ENCODE measurements around the gene MAPK7.

The MAPK7 gene

DNA sequence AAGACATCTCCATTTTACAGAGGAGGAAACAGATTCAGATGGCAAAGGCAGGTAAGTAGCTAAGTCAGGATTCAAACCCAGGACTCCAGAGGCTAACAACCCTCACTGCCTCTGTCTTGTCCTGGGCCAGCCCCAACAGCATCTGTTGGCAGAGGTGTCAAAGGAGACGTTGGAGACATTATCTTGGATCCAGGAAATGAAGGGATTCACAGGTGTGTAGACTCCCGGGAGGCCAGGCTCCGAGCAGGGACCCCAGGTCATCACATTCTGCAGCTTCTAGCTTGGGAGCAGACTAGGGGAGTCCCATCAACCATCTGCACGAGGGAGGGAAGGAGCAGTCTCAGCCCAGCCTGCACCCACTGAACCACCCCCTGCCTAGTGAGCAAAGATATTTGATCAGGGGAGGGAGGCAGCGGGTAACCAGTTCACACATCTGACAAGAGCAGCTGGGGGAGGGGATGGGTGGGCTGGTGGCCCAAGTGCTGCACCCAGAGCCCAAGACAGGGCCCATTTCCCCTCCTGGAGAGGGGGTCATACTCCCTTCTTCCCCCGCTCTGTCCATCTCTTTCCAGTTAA lies 14.8 kb upstream of the MAPK7 start:
- no peak for DNase-seq (ENCODE audit: low spot score)

DNA sequence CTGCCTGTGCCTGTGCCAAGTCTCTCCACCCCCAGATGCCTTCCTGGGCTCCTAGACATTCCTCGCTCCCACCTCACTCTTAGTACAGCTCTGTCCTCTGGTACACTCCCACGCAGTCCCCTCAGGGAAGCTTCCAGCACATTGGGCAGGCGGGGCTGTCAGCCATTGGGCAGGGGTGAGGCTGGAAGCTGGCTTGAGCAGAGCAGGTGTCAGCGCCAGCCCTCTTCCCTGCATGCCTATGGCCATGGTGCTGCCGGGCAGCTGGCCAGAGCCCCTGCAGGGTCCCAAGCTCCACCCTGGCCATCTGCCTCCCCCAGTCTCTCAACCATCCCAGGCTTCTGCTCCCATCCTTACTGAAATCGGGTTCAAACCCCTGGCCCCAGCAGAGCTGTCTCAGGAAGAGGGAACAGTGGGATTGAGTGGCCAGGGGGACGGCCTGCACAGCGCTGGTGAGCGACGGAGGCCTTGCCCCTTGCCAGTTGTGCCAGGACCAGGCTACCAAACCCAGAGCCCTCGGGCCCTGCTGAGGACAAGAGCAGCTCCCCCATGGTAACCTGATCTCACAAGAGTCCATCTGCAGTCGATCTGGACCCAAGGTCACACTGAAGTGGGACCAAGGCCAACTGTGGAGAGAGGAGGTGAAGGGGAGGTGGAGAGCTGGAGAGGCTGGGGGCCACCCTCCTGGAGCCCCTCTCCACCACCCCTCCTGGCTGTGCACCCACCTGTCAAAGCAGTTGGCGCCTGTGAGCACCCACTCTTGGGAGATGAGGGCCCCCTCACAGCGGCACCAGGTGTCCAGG lies 13.4 kb upstream of the MAPK7 start:
- DNase-seq (ENCODE audit: low spot score), result no peak

DNA sequence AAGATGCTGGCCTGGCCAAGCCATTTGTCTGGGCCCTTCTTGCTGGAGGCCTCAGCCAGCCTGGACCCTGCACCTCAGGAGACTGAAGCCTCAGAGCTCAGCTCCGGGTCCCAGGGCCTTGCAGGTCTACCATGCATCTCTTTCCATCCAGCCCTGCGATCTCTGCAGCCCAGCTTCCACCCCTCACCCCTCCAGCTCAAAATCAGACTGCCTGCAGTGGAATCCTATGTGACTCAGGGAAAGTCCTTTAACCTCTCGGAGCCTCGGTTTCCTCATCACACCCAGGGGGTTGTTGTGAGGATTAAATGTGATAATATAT lies 12.8 kb upstream of the MAPK7 start:
- DNase-seq (ENCODE audit: low spot score), result no peak

DNA sequence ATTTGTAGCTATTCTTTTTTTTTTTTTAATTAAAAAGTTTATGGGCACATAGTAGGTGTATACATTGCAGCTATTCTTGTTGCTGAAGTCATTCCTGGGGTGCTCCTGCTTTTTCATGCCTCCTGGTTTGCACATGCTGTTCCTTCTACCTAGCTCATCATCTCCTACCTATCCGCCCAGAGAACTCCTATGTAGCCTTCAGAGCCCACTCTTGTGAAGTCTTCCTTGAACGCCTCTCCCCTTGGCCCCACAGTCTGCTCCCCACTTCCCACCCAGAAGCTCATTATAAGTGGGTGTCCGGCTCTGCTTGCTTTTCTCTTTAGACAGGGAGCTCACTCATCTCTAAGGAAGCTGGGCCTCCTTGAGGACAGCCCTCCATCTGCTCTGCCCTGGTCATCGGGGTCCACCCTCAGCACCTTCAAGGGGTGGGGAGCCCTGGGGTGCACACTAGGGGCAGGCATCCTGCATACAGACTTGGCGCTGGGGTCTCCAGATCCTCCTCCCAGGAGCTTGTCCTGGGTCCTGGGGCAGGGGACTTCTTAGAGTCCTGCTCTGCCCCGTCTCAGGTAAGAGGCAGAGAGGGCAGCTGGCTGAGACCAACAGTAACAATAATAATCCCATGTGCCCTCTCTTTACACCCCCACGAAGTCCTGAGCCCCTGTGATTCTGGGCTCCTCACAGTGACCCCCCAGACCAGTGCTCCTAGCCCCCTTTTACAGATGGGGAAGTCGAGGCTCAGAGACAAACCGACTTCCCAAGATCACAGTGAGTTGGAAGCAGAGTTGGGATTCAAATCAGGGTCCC lies 12.3 kb upstream of the MAPK7 start:
- DNase-seq (ENCODE audit: low spot score), result no peak

DNA sequence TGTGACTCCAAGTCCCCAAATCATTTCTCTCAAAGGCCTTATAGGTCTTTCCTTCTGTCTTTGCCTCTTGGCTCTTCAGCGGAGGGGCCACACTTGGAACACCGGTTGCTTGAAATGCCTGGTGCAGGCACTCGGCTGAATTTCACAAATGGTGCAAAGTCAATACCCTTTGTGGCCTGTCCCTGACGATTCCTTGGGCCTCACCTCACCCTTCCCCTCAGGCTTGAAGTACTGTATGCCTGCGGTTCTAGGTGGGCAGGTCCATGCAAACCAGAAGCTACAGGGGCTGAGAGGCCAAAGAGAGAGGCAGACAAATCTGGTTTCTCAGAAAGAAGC lies 11.7 kb upstream of the MAPK7 start:
- DNase-seq (ENCODE audit: low spot score), result no peak

DNA sequence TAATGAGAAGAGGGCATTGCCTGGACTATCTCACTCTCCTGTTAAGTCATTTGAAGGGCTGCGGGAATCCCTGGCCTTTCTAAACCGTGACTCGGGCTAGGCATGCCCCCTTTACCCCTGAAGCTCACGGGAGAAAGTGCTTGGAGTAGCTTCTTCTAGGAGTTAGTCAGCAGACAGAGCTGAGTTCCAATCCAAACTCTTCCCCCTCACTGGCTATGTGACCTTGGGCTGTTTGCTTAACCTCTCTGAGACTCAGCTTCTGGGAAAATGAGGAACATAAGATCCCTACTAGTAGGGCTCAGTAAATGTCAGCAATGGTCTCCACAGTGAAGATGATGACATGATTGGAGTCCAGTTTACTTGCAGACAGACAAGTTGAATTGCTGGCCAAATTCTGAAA lies 10.1 kb upstream of the MAPK7 start:
- DNase-seq (ENCODE audit: low spot score), result no peak

DNA sequence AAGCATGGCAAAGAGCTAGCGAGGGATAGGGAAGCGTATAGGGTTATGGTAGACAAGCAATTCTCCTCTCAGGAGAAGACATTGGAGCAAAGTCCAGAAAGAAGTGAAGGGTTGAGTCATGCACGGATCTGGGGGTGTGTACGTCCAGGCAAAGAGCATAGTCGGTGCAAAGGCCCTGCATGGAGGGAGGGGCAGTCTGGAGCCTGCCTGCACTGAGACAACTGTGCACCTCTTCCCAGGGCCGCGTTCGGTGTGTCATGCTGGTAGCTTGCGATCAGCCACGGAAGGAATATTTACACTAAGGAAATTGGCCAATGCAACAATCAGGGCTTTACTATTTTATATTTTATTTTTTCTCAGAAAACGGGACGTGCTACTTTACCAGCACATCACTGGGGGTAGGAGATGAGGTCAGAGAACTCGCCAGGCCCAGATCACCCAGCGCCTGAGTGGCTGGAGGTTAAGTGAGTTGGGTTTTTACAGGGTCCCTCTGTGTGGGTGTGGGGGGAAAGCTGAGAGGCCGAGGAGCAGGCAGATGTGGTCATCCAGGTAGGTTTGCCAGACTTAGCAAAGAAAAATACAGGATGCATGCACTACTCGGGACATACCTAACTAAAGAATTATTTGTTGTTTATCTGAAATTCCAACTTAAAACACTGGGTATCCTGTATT lies 9.1 kb upstream of the MAPK7 start:
- DNase-seq (ENCODE audit: low spot score), result no peak

DNA sequence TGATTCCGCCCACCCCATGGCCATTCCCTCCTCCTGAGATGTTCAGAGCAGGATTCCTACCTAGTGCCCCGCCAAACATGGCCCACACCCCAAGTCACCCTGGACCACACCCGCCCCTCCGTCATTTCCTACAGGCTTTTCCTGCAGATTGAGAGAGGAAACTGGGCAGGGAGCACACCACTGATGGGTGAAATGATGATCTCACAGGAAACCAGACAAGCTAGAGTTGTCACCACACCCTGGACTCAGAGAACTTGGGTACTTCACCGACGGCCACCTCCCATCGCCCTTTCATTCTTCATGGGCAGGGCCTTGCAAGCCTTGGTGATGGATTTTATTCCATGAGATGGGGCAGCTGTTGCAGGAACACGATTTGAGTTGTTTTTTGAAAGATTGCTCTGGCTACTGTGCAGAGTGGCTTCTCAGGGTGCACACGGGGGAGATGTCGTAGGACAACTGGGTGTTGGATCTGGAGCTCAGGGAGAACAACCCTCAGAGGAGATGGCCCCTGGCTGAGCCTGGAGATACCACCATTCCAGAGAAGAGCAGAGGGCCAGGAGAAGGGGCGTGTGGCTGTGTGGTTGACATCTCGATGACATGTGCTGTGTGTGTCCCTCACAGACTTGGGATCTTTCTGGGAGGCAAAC lies 8.3 kb upstream of the MAPK7 start:
- DNase-seq (ENCODE audit: low spot score), result no peak

DNA sequence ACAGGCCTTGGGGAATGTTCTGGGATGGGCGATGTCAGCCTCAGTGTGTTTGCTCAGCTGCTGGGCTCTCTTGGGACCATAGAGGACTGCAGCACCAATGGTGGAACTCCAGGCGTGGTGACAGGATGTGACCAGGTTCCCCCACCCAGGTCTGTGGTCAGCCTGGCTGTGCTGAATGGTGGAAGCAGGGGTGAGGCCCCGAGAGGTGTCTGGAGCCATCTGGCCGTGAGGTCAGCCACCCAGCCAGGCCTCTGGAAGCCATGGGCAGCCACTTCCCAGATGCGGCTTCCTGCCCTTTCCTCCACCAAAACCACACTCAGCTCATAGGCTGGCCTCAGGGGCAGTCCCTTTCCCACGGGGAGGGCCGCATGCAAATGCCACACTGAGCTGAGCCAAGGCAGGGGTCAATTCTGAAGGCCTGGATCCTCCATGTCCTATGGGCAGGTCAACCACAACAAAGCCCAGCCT lies 7.8 kb upstream of the MAPK7 start:
- no peak for DNase-seq (ENCODE audit: low spot score)

DNA sequence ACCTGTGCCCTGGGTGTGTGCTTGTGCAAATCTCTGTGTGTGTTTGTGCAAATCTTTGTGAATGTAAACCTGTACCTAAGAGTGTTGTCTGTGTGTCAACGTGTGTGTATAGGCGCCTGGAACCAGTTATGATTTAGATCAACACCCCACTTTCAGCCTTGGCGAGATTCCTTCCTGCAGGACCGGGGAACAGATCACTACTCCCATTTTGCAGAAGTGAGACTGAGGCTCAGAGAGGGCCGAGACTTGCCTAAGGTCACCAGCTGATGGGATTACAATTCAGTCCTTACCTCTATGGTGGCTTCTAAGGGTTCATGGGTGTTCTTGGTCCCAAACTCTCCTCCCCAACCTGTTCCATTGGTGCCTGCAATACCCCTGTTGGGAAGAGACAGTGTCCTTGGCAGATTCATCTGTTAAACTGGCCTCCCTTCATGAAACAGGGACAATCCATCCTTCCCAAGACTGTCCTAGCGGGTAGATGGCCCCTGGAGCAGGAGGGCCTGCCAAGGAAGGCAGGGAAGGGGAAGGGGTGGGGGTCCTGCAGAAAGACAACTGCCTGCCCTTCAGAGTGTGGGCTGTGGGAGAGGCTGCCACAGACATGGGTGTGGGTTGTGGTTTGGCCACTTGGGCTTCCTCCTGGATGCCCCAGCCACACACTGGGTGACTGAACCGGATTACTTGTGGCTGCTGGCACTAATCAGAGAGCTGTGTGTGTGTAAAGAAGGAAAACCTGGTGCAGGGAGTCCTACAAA lies 6.9 kb upstream of the MAPK7 start:
- DNase-seq (ENCODE audit: low spot score), result no peak

DNA sequence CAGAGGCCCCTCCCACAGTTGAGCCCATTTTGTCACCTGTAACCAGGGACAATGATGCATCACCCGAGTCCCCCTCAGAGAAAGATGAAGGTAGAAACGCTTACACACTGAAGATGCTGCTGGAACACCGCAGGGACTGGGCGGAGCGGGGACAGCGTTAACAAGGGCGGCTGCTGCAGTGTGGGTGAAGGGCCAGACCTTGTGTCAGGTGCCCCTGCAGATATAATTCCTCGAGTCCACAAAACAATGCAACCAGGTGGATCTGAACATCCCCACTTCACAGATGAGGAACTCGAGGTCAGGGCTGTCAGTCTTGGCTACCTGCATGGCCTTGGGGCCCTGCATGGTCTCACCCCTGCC lies 6.3 kb upstream of the MAPK7 start:
- no peak for DNase-seq (ENCODE audit: low spot score)

DNA sequence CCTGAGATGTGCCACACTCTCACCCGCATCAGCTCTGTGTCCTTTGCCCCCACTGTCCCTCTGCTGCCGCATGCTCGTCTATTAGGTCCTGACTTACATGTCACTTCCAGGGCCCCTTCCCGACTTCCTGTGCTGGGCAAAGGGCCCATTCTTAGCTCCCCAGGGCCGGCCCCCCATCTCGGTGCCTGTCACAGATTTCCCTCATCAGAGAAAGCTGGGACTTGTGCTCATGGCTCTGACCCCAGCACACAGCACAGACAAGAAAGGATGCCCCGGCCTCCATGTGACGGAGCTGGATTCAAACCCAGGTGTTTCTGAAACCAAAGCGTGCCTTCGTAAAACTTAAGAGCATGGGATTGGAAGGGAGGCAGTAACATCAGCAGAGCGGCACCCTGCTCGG lies 5.9 kb upstream of the MAPK7 start:
- DNase-seq (ENCODE audit: low spot score), result no peak

DNA sequence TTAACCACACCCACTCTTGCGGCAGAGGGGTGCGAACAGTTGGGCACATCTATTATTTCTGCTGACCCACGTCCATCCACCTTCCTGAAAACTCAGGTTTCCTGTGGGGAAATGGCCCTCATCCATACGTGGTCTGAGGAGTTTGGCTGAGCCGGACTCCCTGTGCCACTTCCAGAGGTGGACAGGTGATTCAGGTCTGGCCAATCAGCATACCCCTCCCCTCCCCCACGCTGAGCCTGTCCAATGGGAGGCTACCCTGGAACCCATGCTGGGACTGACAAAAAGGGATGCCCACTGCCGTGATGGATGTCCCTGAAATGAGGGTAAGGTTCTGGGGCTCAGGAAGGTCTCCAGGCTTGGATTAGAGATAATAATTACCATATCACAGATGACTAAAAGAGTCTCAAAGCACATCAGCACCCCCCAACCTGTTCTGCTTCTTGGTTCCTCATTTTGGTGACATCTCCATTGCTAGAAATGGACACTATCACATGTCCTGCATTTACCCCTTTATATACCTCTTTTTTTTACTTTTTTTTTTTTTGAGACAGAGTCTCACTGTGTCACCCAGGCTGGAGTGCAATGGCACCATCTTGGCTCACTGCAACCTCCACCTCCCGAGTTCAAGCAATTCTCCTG lies 5.3 kb upstream of the MAPK7 start:
- DNase-seq (ENCODE audit: low spot score), result no peak

DNA sequence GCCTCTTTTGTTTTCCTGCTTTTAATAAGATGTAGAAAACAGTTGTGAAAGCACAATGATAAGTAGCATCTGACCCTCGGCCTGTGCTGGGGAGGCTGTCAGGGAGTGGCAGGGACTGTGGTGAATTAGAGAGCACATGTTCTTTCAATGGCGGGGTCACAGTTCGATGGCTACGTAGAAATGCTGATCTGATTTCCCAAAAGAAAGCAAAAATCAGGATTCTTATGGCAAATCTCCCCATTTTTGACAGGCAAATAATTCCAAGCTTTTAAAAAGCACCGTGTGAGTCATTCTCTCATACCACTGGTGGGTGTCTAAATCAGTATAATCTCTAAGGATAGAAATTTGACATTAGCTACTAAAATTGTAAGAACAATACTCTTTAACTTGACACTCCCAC lies 4.2 kb upstream of the MAPK7 start:
- no peak for DNase-seq (ENCODE audit: low spot score)

DNA sequence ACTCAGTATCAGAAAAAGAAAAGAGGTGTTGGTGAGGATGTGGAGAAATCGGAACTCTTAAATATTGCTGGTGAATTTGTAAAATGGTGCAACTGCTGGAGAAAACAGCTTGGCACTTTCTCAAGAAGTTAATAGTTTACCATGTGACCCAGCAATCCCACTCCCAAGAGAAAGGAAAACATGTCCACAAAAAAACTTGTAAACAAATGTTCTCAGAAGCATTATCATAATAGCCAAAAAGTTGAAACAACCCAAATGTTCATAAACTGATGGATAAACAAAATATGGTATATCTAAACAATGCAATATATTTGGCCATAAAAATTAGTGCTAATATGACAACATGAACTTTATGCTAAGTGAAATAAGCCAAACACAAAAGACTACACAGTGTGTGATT lies 2.6 kb upstream of the MAPK7 start:
- DNase-seq (ENCODE audit: low spot score), result no peak

DNA sequence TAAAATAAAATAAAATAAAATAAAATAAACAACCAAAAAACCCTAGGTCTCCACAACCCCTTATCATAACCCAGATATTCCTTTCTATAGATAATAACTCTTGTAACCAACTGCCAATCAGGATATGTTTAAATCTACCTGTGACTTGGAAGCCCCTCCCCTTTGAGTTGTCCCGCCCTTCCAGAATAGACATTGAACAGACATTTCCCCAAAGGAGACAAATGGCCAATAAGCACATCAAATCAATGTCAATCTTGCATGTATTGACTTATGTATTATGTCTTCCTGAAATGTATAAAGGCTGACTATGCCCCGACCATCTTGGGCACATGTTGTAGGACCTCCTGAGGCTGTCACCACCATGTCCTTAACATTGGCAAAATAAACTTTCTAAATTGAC lies 1.5 kb upstream of the MAPK7 start:
- no peak for DNase-seq (ENCODE audit: low spot score)

DNA sequence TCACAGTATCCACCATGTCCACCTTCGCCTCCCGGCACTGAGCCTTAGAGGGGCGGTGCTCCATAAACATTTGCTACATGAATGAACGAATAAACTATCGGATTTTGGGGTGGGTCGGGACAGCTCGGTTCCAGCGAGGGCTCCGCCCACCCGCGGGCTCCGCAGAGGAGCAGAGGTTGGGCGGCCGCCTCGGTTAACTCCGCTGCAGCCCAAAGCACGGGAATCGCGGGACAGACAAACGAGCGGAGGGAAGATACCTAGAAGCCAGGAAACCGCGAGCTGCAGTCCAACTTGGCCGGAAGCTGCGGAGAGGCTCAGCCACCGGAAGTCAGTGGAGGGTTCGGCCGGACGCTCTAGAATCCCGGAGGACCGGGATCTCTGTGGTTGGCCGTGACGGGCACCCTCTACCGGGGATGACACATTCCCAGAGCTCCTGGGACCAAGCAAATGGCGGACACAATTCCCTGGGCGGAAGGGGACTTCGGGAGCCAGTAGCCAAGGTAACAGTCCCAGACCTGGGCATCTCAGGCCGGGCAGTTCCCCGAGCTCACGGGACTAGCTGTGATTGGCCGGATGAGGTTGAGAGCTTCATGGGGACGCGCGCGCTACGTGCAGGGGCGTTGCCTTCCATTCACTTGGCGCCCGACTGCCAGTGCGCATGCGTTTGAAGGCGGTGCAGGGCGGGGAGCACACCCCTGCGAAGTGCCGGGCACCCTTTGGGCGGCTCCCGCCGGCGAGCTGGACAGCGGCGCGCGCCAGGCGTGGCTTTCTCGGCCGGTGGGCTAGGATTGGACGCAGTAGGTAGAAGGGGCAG lies 489 bp upstream of the MAPK7 start:
- DNase-seq (ENCODE audit: low spot score), result peak; percentile 100

DNA sequence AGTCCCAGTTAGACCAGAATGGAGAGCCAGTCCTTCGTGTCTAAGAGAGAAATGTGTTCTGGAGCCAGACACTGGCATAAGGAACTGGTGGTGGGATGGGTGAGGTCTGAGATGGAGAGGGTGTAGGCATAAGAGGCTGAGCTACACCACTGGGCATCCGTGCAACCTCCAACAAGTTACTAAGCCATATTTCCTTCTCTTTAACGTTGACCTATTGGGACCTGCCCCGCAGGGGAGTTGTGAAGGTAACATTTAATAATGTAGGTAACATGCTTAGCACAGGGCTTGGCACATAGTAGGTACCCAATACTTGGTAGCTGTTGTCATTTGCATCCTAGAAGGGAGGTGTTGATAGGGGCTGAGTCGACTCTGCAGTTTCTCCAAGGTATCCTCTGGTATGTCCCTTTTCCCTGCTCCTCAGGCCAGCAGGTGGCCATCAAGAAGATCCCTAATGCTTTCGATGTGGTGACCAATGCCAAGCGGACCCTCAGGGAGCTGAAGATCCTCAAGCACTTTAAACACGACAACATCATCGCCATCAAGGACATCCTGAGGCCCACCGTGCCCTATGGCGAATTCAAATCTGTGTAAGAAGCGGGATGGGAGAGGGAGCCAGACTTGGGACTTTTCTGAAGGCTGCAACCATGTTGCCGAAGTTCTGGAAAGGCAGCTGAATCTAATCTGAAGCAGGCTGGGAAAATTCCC lies 1.2 kb downstream of the MAPK7 start:
- DNase-seq (ENCODE audit: low spot score), result no peak

DNA sequence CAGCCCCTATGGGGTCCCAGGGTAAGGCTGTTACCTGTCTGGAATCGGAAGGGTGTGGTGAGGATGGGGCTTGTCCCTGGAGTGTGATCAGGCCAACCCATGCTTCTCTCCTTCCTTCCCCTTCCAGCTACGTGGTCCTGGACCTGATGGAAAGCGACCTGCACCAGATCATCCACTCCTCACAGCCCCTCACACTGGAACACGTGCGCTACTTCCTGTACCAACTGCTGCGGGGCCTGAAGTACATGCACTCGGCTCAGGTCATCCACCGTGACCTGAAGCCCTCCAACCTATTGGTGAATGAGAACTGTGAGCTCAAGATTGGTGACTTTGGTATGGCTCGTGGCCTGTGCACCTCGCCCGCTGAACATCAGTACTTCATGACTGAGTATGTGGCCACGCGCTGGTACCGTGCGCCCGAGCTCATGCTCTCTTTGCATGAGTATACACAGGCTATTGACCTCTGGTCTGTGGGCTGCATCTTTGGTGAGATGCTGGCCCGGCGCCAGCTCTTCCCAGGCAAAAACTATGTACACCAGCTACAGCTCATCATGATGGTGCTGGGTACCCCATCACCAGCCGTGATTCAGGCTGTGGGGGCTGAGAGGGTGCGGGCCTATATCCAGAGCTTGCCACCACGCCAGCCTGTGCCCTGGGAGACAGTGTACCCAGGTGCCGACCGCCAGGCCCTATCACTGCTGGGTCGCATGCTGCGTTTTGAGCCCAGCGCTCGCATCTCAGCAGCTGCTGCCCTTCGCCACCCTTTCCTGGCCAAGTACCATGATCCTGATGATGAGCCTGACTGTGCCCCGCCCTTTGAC lies 2.4 kb downstream of the MAPK7 start:
- no peak for DNase-seq (ENCODE audit: low spot score)
